Right lobe of liver (tissue), 4 donors: Measurements from ENCODE around the gene BTBD17.

Source experiments
- POLR2A ChIP-seq: fragments of 450-650 bp; IDR thresholded peaks from one replicate; pipeline ENCODE4 v1.6.1; 2017; ENCODE audit warnings: antibody characterized with exemption, mild to moderate bottlenecking
- TF ChIP-seq, protein P1 (sequence below), 4 donors: fragments of 200-600 bp in 3 of 4; fragments of 450-650 bp in 1 of 4; IDR thresholded peaks; one replicate each; pipeline versions ENCODE4 v1.5.1 to v1.8.0; 2016 to 2022; ENCODE audit warnings: antibody characterized with exemption in 4 of 4, mild to moderate bottlenecking in 2 of 4
- donor health status: DM: no; HTN: no; CAD: no.
- donor health status: DM: no; HTN: no; CAD: no.
- donor health status: DM: no; HTN: yes; CAD: no.

GRCh38 chr17:74362810-74363498 lies 1.3 kb upstream of the BTBD17 start:
- no peak for TF ChIP-seq POLR2A
- TF ChIP-seq, protein P1, sequence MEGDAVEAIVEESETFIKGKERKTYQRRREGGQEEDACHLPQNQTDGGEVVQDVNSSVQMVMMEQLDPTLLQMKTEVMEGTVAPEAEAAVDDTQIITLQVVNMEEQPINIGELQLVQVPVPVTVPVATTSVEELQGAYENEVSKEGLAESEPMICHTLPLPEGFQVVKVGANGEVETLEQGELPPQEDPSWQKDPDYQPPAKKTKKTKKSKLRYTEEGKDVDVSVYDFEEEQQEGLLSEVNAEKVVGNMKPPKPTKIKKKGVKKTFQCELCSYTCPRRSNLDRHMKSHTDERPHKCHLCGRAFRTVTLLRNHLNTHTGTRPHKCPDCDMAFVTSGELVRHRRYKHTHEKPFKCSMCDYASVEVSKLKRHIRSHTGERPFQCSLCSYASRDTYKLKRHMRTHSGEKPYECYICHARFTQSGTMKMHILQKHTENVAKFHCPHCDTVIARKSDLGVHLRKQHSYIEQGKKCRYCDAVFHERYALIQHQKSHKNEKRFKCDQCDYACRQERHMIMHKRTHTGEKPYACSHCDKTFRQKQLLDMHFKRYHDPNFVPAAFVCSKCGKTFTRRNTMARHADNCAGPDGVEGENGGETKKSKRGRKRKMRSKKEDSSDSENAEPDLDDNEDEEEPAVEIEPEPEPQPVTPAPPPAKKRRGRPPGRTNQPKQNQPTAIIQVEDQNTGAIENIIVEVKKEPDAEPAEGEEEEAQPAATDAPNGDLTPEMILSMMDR (IDR thresholded peaks at IDR 0.05): no peak
